ENCODE data around the gene PDE7B. TPM values are rescaled to one million over a fixed set of nuclear protein-coding genes. Genes with fewer than 3 reads are reported as not detected.

The PDE7B gene
- total and polyA plus RNA-seq, 2 of the 8 experiments (the other 6 are each of a cell fraction or from before 2014, with no cell fraction given): not detected

DNA sequence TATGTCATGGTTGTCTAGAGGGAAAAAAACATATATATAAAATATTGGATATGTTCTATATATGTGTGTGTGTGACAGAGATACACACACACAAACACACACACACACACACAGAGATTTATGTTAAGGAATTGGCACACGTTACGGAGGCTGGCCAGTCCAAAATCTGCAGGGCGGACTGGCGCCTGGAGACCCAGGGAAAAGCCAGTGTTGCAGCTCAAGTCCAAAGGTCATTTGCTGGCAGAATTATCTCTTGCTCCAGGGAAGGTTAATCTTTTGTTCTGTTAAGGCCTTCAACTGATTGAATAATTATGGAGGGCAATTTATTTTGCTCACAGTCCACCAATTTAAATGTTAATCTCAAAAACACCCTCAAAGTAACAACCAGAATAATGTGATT lies 37.5 kb upstream of the PDE7B start:
- Histone ChIP-seq H4K5ac (ENCODE audit: insufficient read length, low read depth, low read length) (no peak overlapping the region), H2AFZ (ENCODE audit: low read length) (no peak overlapping the region), H3K18ac (ENCODE audit: extremely low read depth, low read length) (no peak overlapping the region), H4K91ac (replicated peaks; ENCODE audit: insufficient read length, low read length) (no peak overlapping the region), H3K9ac (replicated peaks in 1 of 4; ENCODE audit: extremely low read depth in 1 of 4, low read depth in 3 of 4, low read length in 3 of 4) (no peak overlapping the region), H2BK12ac (ENCODE audit: low read depth, low read length) (0 out of 2 replicates have a peak overlapping the region, but pooled peaks have one; percentile 52), H3K4ac (replicated peaks; ENCODE audit: insufficient read length, low read depth, low read length) (no peak overlapping the region), H2BK5ac (ENCODE audit: low read depth, low read length) (no peak overlapping the region), H2BK20ac (ENCODE audit: low read length) (no peak overlapping the region), H4K20me1 (replicated peaks in 1 of 2; ENCODE audit: control insufficient read depth in 1 of 2, insufficient read depth in 2 of 2, low read length in 2 of 2) (no peaks in the 10 kb centered on the region), H3K4me1 (replicated peaks in 1 of 4; ENCODE audit: control insufficient read depth in 3 of 4, insufficient read depth in 4 of 4, low read length in 3 of 4) (peaks cover 0 to 12% (median 3%) of the 10 kb centered on the region in 4 experiments; a peak in 4 of 7 replicates), H3K23ac (ENCODE audit: insufficient read length) (no peak overlapping the region), H2BK120ac (replicated peaks; ENCODE audit: low read depth, low read length) (no peak overlapping the region), H2AK5ac (ENCODE audit: low read depth, low read length) (no peak overlapping the region), H3K4me2 (ENCODE audit: insufficient read depth in 1 of 2, low read depth in 2 of 2, low read length in 2 of 2) (no peak overlapping the region), H3K27ac (ENCODE audit: low read depth, low read length) (no peak overlapping the region), H3K56ac (replicated peaks; ENCODE audit: insufficient read length, low read depth, low read length) (no peak overlapping the region), H3K79me1 (ENCODE audit: low read depth, low read length) (no peaks in the 10 kb centered on the region), H4K8ac (ENCODE audit: extremely low read depth, insufficient read depth, low read length) (no peak overlapping the region), H3K9me3 (ENCODE audit: insufficient read depth in 2 of 2, low read depth in 1 of 2, low read length in 1 of 2) (no peaks in the 10 kb centered on the region), H2BK15ac (ENCODE audit: low read length) (no peak overlapping the region), H3K23me2 (ENCODE audit: low read depth, low read length) (no peaks in the 10 kb centered on the region), H3K36me3 (ENCODE audit: control insufficient read depth in 2 of 4, insufficient read depth in 4 of 4, low read length in 3 of 4) (no peaks in the 10 kb centered on the region), H3K27me3 (replicated peaks in 1 of 4; ENCODE audit: control insufficient read depth in 3 of 4, extremely low read depth in 1 of 4, insufficient read depth in 3 of 4, low read length in 3 of 4) (no peaks in the 10 kb centered on the region), H3K14ac (ENCODE audit: insufficient read length) (no peak overlapping the region), H3K79me2 (ENCODE audit: control insufficient read depth in 1 of 2, insufficient read depth in 2 of 2, low read length in 2 of 2) (no peaks in the 10 kb centered on the region), H3K4me3 (ENCODE audit: extremely low read depth in 1 of 4, insufficient read depth in 2 of 4, low read depth in 3 of 4, low read length in 4 of 4) (no peak overlapping the region)
- FAIRE-seq (no peak), DNase-seq (ENCODE audit: low read depth in 1 of 2, low spot score in 2 of 2) (no peak)
- 89% methylated on average over 4 of the region's 4 CpGs; no CpG with 5 or more reads in 1 of the 2 experiments for WGBS, 2 experiments (ENCODE audit: extremely low coverage in 1 of 2, insufficient coverage in 1 of 2, insufficient read length in 1 of 2, insufficient replicate concordance in 2 of 2, low coverage in 1 of 2, low lambda C conversion rate in 2 of 2, missing lambda C conversion rate in 1 of 2)
- TF ChIP-seq KDM4A (IDR thresholded peaks at IDR 0.05; ENCODE audit: low read depth, low read length, severe bottlenecking) (no peak), CBX8 (IDR thresholded peaks at IDR 0.05; ENCODE audit: borderline replicate concordance, low read depth, low read length) (no peak), CEBPB (IDR thresholded peaks at IDR 0.05; ENCODE audit: low read depth, low read length) (no peak), YY1 (IDR thresholded peaks at IDR 0.05; ENCODE audit: low read depth, low read length) (no peak), CHD2 (IDR thresholded peaks at IDR 0.05; ENCODE audit: low read length) (no peak), TAF7 (optimal IDR thresholded peaks at IDR 0.05; ENCODE audit: borderline replicate concordance, low read depth, low read length) (no peak)
- TF ChIP-seq, protein P1, sequence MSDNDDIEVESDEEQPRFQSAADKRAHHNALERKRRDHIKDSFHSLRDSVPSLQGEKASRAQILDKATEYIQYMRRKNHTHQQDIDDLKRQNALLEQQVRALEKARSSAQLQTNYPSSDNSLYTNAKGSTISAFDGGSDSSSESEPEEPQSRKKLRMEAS (IDR thresholded peaks at IDR 0.05): no peak
- ChIA-PET POLR2A (ENCODE audit: partially characterized antibody) (no interaction called here), CTCF (ENCODE audit: partially characterized antibody) (interaction anchor here (0.8 kb wide), 1 partner anchor 37 kb away, joined by 4 read pairs; the partner anchor contains the start of gene PDE7B)

Measured in H1 (cell line).